NCI-H2107 treated with DMSO at 0.1 percent for 48 hours (cell line): ENCODE results near the gene KCTD11.

ENCODE experiments used
- DNase-seq: peaks from one replicate; lab custom pipeline; 2025; ENCODE audit not compliant: unreplicated experiment; lab: John Stamatoyannopoulos, UW

Gene KCTD11

DNA sequence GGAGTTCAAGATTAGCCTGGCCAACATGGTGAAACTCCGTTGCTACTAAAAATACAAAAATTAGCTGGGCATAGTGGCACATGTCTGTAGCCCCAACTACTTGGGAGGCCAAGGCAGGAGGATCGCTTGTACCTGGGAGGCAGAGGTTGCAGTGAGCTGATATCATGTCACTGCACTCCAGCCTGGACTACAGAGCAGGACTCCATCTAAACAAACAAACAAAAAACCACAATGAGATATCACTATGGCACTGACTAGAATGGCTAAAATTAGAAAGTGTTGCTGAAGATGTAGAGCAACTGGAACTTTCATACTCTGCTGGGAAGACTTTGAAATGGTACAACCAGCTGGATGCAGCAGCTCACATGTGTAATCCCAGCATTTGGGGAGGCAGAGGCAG, 22.4 kb downstream of the KCTD11 start:
- DNase-seq, result no peak

DNA sequence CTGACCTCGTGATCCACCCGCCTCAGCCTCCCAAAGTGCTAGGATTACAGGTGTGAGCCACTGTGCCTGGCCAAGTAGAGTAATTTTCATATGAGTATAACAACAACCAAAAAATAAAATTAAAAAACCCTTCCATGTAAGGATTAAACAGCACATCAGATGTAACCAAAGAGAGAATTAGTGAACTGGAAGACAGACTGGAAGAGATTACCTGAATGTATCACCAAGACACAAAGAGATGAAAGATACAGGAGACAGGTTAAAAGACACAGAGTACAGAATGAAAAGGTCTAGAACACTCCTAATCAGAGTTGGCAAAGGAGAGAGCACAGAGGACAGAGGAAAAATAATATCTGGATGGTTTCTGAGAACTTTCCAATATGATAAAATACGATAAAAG, 27.2 kb downstream of the KCTD11 start:
- DNase-seq, result no peak

DNA sequence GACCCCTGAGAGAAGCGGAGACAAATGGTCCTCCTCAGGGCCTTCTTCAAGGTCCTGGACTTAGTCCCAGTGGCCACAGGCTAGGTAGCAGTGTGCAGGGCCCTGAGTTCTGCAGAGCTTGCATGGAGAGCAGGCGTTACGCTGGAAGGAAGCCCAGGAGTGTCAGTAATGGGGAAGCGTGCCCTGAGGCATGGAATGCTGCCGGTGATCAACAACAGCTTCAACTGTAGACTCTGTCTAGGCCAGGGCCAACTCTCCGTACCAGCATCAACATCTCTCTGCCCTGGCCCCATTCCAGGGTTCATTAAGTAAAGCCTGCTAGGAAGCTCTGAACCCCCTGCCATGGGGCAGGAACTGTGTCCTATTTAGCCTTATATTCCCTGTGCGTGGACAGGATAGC, 28.4 kb downstream of the KCTD11 start:
- DNase-seq, result no peak

DNA sequence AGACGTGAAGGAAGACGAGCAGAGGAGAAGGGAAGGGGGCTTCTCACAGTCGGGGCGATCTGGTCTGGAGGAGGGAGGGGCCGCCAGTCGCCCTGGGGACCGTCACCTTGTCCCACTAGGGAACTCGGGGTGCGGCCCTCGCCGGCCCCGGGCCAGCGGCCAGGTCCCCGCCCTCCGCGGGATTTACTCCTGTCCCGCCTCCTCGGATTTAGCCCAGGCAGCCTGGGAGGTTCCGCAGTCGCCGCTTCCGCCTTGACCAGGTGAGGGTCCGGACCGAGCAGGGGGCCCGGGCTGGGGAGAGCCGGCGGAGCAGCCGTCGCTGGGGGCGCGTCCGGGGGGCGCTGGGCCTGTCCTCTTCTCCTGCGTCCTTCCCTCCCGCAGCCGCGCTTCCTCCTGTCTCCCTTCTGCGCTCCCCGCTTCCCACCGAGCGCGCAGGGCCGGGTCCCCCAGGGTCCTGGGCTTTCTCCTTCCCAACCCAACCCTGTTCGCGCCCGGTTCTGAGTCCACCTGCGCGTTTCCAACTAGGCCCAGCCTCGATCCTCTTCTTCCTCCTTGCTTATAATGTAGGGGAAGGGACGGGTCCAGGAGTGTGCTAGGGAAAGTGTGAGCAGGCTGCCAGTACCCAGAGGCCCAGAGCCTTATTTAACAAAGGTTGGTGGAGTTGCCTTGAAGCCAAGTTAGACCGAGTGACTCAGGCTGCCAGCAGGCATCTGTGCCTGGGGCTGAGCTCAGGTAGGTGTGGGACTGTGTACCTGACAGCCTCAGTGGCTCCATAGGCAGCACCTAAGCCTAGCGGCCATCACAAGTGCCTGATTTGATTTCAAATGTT, 29.1 kb downstream of the KCTD11 start, which contains the start of gene TNK1:
TSS of gene TNK1 (plus strand) at position 235 of the 829 bp plus-strand sequence. CDS start 1,838 bp downstream, outside the sequence.
- DNase-seq, result no peak

DNA sequence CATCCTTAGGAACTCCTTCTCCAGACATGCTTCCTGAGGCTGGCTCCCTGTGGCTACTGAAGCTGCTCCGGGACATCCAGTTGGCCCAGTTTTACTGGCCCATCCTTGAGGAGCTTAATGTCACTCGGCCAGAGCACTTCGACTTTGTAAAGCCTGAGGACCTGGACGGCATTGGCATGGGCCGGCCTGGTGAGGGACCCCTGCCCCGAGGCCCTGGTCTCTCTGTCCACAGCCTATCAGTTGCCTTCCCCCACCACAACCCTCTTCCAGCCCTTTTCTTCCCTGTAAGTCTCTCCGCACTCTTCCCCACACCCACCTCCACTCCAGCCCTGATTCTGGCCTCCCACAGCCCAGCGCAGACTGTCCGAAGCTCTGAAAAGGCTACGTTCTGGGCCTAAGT, 30.9 kb downstream of the KCTD11 start:
- no peak for DNase-seq

DNA sequence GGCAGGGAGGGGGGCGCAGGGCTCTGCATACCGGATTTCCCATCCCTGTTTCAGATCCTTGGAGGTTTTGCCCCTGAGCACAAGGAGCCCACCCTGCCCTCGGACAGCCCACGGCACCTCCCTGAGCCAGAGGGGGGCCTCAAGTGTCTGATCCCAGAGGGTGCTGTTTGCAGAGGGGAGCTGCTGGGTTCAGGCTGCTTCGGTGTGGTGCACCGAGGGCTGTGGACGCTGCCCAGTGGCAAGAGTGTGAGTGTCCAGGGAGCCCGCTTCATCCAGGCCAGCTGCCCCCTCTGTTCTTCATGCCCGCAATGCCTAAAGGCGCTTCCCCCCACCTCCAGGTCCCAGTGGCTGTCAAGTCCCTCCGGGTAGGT, 31.4 kb downstream of the KCTD11 start:
- no peak for DNase-seq

DNA sequence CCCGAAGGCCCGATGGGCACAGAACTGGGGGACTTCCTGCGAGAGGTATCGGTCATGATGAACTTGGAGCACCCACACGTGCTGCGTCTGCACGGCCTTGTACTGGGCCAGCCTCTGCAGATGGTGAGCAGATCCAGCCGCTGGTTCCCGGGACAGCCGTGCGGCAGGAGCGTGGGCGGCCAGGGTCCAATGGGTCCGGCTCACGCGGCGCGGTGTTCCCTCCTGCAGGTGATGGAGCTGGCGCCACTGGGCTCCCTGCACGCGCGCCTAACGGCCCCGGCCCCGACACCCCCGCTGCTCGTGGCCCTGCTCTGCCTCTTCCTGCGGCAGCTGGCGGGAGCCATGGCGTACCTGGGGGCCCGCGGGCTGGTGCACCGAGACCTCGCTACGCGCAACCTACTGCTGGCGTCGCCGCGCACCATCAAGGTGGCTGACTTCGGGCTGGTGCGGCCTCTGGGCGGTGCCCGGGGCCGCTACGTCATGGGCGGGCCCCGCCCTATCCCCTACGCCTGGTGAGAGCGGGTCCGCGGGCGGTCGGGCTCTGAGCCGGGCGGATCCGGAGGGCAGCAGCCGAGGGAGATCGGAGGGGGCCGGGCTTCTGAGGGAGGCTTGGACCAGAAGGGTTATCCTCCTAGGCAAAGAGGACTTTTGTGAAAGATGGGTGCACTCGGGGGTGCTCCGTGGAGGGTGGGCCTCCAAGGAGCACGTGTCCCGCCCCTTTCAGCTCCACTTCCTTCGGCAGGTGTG, 32.0 kb downstream of the KCTD11 start:
- DNase-seq, result no peak

DNA sequence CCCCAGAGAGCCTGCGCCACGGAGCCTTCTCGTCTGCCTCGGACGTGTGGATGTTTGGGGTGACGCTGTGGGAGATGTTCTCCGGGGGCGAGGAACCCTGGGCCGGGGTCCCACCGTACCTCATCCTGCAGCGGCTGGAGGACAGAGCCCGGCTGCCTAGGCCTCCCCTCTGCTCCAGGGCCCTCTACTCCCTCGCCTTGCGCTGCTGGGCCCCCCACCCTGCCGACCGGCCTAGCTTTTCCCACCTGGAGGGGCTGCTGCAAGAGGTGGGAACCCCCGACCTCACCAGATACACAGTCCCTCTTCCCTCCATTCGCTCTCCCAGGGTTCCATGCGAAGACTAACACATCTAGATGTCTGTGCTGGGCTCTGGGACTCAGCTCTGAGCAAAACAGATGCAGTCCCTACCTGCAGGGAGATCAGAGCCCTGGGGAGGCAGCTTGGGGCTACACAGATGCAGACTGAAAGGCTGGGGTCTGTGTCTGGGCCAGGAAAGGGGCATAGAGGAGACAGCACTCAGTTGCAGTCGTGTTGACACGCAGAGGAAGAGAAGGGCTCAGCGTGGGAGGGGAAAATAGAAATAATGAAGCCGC, 32.6 kb downstream of the KCTD11 start:
- DNase-seq, result no peak

DNA sequence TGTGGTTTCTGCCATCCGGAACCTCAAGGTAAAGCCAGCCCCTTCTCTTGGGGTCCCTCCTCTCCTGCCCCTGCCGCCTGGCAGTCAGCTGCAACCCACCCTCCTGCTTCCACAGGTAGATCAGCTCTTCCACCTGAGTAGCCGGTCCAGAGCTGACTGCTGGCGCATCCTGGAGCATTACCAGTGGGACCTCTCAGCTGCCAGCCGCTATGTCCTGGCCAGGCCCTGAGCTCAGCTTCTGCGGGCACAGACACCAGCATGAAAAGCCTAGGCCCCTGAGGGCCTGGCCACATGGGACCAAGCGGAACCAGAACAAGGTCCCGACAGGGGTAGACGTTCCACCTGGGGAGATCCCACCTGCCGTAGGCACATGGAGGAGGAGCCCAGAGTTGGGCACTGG, 36.9 kb downstream of the KCTD11 start:
- DNase-seq, result no peak

DNA sequence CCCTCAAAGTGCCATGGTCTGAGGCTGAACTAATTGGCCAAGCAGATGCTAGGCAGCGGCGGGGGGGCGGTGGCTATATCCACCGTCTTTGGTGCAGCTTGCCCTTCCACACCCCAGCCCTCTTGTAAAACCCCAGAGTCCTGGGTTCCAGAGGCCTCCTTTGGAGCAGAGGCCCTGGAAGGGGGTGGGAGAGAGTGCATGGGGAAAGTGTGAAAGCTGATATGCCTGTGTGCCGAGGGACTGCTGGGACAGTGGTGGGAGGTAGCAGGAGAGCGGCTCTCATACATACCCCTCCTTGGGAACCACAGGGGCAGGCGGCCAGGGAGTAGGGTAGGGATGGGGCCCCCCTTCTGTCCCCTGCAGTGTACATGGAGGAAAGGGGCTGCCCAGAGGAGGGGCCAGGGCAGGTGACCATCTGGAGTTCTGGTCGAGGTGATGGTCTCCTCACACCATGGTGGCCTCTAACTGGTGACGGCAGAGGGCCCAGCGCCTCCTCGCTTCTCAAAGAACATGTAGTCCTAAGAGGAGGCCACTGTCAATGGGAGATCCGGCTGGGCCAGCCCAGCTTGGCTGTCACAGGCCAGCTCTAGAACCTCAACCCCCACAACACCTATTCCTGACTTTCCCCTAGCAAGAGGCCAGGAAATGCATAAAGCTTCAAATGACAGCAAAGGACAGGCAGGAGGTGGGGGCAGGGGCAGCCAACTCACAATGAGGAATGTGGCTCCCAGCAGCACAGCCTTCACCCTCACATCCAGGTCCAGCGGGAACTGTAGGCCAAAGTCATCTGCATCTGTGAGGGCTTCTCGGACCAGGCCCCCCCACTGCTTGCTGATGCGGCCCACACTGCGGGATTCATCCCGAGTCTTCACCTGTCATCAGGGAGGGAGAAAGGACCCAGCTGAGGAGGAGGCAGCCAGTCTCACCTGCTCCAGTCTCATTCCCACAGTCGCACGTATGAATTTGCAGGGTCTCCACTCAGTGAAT, 38.3 kb downstream of the KCTD11 start:
- DNase-seq, result no peak

DNA sequence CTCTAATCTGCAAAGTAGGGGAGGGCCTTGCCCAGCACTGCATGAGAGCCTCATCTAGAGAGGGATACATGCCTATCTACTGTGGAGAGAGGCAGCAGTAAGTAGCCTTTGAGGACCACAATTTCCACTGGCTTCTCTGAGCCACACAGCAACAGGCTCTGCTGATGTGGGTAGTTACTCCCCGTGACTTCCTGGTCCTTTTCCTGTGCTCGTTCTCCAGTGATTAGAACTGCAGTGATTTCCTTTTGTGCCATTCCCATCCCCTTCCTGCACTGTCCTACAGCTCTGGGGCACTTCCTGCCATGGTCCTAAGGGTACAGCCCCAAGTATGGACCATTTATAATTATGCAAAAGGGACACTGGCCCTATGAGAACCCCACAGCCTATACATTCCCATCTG, 39.3 kb downstream of the KCTD11 start:
- no peak for DNase-seq

DNA sequence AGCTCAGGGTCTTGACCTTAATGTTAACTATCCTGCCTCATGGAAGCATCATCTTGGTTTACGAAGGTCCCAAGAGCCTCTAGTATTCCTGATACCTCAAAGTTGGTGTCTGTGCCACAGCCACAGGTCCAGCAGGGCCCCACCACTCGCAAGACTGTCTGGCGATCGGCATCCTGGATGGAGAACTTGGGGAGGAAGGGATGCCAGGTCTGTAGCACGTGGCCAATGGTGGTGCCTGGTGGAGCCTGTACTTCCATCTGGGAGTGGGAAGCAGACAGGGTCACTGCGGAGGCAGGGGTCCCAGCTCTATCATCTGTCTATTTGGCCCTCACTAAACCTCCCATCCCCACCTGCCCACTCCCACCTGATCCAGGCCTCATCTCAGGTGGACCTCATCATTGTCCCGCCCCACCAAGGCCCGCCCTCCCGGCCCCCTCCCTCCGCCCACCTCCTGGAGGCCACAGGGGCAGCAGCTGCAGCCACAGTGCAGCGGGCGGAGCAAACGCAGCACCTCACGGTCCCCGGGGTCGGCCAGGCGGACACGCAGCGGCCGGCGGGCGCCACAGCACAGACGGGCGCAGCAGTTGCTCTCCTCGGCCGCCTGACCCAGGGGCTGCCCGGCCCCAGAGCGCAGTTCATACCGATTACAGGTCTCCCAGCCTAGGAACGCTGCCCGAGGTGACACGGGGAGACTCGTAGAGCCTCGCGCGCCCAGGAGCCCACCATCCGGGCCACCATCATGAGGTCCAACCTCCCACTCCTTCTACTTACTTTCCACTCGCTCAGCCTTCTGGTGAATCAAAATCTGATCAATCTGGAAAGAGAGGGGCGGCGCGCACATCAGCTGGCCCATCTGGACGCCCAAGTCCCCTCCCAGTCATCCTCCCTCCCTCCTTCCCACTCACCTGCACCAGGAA, 41.0 kb downstream of the KCTD11 start:
- DNase-seq, result no peak

DNA sequence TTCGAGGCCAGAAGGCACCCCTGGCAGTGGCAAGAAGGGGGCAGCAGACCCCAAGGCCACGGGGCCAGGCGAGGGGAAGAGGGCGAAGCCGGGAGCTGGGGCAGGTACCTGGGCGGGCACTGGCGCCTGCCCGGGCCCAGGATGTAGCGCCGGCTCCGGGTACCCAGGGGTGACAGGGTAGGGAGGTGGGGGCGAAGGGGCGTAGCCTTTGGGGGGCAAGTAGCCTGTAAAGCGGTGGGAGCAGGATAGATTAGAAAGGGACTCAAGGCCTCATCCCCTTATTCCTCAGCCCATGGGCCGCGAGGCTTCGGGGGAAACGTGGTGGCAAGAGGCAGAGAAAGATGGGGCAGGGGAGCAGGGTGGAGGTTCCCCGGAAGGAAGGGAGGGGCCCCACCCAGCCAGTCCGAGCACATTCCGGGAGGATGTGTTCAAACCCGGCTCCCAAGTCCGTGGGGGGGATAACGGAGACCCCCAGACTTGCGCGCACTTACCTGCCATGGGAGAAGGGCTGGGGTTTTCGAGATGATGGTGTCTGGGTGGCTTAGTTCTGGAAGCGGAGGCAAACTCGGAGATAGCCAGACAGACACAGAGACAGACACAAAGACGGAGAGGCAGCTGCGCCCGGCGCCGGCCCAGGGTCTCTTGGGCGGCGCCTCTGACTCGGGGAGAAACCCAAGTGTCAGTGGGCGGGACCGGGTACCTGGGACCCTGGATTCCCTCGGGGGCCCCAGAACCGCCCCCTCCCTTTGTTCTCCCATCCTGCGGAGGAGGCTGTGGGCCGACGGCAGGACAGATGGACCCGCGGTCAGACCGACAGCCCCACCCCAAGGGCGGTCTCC, 41.9 kb downstream of the KCTD11 start:
- DNase-seq, result no peak

DNA sequence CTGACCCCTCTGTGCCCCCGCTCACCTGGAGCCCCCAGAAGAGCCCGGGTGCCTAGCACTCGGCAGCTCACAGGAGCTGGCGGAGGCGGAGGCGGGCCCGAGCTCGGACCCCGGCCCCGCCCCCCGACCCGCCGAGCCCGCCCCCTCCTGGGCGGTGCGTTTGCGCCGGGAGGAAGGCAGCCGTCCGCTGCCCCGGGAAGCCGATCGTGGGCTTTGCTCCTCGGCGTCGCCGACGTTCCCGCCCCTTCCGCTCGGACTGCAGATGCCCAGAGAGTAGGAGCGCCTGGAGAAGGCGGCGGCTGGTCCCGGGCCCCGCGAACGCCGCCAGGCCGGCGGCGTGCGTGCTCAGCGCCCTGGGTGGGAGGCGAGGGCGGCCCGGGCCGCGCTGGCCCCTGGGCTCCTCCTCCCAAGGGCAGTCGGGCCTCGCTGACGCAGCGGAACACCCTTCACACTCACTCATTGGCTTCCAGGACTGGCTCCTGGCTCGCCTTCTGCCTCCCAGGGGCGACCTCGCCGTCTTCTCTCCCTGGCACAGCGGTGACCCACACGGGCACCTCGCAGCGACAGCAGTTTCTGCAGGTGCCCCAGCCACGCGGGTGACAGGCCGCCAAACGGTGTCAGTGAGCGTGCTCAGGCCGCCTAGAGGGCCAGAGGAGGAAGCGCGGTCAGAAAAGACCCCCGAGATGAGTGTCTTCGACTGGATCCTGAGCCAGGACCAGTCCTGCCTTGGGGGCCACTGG, 42.7 kb downstream of the KCTD11 start, which contains the start of gene PLSCR3:
TSS of gene PLSCR3 (minus strand) at position 74 of the 740 bp plus-strand sequence. CDS start 415 bp downstream, outside the sequence.
- no peak for DNase-seq

DNA sequence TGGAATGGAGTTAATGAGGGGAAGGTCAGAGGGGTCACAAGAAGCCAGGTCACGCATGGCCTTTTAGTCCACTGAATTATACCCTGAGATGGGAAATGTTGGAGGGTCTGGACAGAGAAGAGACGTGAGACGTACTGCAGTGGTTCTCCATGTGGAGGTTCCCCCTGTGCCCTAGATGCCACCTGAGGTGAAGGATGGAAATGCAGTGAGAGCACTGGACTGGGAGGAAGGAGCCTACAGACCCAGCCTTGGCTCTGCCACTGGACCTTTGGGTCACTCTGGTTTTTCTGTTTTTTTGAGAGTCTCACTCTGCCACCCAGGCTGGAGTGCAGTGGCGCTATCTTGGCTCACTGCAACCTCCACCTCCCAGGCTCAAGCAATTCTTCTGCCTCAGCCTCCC, 44.2 kb downstream of the KCTD11 start:
- no peak for DNase-seq

DNA sequence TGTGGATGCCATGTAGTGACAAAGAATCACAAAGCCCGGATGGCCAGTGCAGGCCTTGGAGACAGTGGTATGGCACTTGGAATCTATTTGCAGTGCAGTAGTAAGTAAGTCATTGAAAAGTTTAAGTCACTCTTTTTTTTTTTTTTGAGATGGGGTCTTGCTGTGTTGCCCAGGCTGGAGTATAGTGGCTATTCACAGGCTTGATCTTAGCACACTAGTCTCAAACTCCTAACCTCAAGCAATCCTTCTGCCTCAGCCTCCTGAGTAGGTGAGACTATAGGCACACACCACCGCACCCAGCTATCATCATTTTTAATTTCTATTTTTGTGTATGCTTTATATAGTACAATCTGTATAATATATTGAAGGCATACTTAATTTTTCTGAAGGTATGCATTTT, 46.6 kb downstream of the KCTD11 start:
- DNase-seq, result no peak

DNA sequence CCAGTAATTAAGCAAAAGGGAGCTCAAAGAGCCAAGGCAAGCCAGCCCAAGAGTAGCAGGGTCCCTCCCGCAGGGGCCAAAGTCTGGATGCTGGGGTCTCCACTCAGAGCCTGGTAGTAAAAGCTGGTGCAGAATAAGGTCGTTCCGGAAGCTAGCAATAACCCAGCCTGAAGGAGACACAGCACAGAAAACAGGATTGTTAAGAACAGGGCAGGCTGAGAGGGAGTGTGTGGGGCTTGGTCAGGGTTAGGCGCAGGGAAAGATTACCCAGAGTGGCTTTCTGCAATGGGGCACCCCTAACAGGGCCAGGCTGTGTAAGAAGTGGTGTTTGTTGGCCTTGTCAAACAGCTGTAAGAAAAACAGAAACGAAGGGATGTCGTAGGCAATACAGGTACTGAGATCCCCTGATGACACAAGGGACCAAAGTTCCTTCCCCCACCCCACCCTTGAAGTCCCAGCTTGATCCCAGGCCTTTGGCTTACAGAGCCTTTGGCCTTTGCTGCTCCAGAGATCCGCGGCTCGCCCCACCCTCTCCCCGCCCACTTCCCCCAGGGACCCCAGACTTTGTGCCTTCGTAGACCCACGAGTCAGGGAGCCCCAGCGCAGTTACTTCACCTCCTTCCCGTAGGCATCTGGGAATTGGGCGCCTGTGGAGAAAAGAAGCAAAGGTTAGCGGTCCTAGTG, 51.2 kb downstream of the KCTD11 start:
- no peak for DNase-seq

DNA sequence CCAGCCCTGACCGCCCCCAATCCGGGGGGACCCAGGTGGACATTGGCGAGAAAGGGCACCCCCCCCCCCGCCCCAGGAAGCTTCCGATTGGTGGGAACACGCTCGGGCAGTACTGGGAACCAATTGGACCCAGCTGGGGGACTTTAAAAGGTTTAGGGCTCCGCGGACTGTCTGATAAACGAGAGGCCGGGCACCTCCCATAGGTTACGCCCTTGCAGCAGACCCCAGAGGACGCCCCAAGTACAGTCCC, 51.7 kb downstream of the KCTD11 start:
- DNase-seq, result no peak
